GM12878 (cell line): ENCODE results near the gene PIP5K1A. TPM values are rescaled to one million over a fixed set of nuclear protein-coding genes. Genes with fewer than 3 reads are reported as not detected.

ENCODE experiments used
- ATF7 ChIP-seq: fragments of 450-650 bp; IDR thresholded peaks from 2 replicates; pipeline ENCODE4 v1.6.1; 2016; ENCODE audit warnings: low read depth, mild to moderate bottlenecking
- ETV6 ChIP-seq, 2 experiments: fragments of 450-650 bp in 1 of 2; IDR thresholded peaks in 1 of 2; conservative IDR thresholded peaks in 1 of 2; 2 replicates each; pipeline ENCODE4 v1.6.1; 2014; ENCODE audit warnings: antibody characterized with exemption in 1 of 2, borderline replicate concordance in 1 of 2, low read depth in 1 of 2, mild to moderate bottlenecking in 1 of 2, moderate library complexity in 1 of 2
- MXI1 ChIP-seq: fragments of 150-350 bp; IDR thresholded peaks from 2 replicates; pipeline ENCODE4 v1.6.1; 2011; ENCODE audit warnings: low read depth, mild to moderate bottlenecking, inconsistent platforms, low read length, improper control_type of control experiment
- NFYB ChIP-seq: IDR thresholded peaks from 2 replicates; pipeline ENCODE4 v1.6.1; 2011; ENCODE audit warnings: low read depth, mild to moderate bottlenecking, low read length, improper control_type of control experiment, moderate library complexity; ENCODE audit not compliant: insufficient read depth
- NRF1 ChIP-seq: conservative IDR thresholded peaks from 2 replicates; pipeline ENCODE4 v1.6.1; 2011; ENCODE audit warnings: mild to moderate bottlenecking, low read depth, low read length, improper control_type of control experiment
- RB1 ChIP-seq: fragments of 450-650 bp; formaldehyde crosslinking; IDR thresholded peaks from 2 replicates; pipeline ENCODE4 v1.6.1; 2017; ENCODE audit warnings: mild to moderate bottlenecking, borderline replicate concordance
- STAT1 ChIP-seq: fragments of 450-650 bp; conservative IDR thresholded peaks from 2 replicates; pipeline ENCODE4 v1.6.1; 2014; ENCODE audit warnings: antibody characterized with exemption, mild to moderate bottlenecking
- SUZ12 ChIP-seq: fragments of 200-600 bp; sonication (generic); IDR thresholded peaks from one replicate; pipeline ENCODE4 v1.6.1; 2018; ENCODE audit warnings: antibody characterized with exemption, mild to moderate bottlenecking; ENCODE audit not compliant: unreplicated experiment
- polyA plus RNA-seq, 11 experiments: library from polyadenylated mRNA; depleted of rRNA in 4 of 11; unstranded in 6 of 11; stranded (reverse) in 5 of 11; fragments of >200 nt; fragmentation: Nextera tagmentation in 4 of 11; fragmentation: Illumina TruSeq in 1 of 11; extraction: Ambion mirVana in 4 of 11; extraction: Trizol in 1 of 11; gene quantifications; 1 replicate in 1 of 11; 2 replicates in 10 of 11; pipeline versions ENCODE4 v1.2.1 to v1.2.3, GENCODE V29; 2011 to 2016; ENCODE audit warnings: inconsistent platforms in 2 of 11, missing spikeins in 2 of 11, low read depth in 1 of 11
- total RNA-seq, 4 experiments: library from RNA; depleted of rRNA in 3 of 4; stranded (reverse); fragments of >200 nt in 3 of 4; fragmentation: Illumina TruSeq in 1 of 4; extraction: Trizol in 1 of 4; gene quantifications; 2 replicates each; pipeline versions ENCODE4 v1.2.1 to v1.2.3, GENCODE V29; 2013 to 2021
- TF ChIP-seq, protein P1 (sequence below): fragments of 450-650 bp; IDR thresholded peaks from 2 replicates; pipeline ENCODE4 v1.6.1; 2016; ENCODE audit warnings: mild to moderate bottlenecking
- TF ChIP-seq, protein P2 (sequence below): fragments of 450-650 bp; IDR thresholded peaks from 2 replicates; pipeline ENCODE4 v1.6.1; 2017; ENCODE audit warnings: low read depth, mild to moderate bottlenecking, moderate library complexity
- TF ChIP-seq, protein P3 (sequence below): fragments of 150-350 bp; IDR thresholded peaks from 2 replicates; pipeline ENCODE4 v1.6.1; 2014; ENCODE audit warnings: mild to moderate bottlenecking, low read depth, low read length

Gene PIP5K1A
- total and polyA plus RNA-seq, 10 of the 15 experiments (the other 5 are each of a cell fraction or from before 2014, with no cell fraction given): 4.5 to 114 (median 51.5) TPM

DNA sequence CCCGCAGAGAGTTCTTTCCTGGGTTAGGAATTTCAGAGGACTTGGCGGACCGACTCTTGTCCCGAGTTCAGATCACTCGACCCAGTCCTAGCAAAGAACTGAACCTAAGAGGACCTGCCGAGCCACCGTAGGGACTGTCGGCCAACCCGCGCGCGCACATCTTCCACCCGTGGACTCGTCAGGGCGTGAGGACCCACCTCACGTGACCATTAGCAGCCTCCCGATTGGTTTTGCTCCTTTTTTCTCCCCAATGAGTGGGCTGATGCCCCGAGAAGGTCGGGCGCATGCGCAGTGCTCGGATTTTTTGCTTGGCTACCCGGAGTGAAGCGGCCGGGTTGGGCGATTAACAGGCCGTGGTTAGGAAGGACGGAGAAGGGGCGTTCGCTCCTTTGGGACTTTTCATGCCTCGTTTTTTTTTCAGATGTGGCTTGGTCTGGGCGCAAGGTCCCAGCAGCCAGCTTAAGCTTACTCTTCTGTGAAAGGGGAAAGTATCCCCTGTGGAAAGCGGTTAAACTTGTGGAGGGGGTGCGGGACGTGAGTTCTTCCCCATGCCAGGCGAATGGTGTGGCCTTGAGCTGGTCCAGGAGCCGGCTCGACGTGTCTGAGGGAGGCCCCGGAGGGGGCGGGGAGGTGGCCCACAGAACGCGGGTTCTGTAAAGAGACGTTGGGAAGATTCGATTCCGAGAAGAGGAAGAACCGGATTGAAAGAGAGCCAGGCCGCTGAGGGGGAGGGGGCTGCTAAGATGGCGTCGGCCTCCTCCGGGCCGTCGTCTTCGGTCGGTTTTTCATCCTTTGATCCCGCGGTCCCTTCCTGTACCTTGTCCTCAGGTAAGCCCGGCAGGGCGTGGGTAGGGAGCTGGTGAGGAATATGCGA, at the start of gene PIP5K1A (continued):
- peak; percentile 87 for TF ChIP-seq NFYB
- TF ChIP-seq, protein P1, sequence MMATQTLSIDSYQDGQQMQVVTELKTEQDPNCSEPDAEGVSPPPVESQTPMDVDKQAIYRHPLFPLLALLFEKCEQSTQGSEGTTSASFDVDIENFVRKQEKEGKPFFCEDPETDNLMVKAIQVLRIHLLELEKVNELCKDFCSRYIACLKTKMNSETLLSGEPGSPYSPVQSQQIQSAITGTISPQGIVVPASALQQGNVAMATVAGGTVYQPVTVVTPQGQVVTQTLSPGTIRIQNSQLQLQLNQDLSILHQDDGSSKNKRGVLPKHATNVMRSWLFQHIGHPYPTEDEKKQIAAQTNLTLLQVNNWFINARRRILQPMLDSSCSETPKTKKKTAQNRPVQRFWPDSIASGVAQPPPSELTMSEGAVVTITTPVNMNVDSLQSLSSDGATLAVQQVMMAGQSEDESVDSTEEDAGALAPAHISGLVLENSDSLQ: no peak; the same call in 1 of the 2 replicates
- no peak for TF ChIP-seq ETV6 (conservative IDR thresholded peaks at IDR 0.05 in 1 of 2, IDR thresholded peaks at IDR 0.05 in 1 of 2; ENCODE audit: borderline replicate concordance in 1 of 2, low read depth in 1 of 2)
- TF ChIP-seq ATF7: 0 out of 2 replicates have a peak, but pooled peaks have one; percentile 30
- TF ChIP-seq, protein P2, sequence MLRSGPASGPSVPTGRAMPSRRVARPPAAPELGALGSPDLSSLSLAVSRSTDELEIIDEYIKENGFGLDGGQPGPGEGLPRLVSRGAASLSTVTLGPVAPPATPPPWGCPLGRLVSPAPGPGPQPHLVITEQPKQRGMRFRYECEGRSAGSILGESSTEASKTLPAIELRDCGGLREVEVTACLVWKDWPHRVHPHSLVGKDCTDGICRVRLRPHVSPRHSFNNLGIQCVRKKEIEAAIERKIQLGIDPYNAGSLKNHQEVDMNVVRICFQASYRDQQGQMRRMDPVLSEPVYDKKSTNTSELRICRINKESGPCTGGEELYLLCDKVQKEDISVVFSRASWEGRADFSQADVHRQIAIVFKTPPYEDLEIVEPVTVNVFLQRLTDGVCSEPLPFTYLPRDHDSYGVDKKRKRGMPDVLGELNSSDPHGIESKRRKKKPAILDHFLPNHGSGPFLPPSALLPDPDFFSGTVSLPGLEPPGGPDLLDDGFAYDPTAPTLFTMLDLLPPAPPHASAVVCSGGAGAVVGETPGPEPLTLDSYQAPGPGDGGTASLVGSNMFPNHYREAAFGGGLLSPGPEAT: peak; percentile 39; the same call in 1 of the 2 replicates
- TF ChIP-seq NRF1: peak; percentile 93
- TF ChIP-seq, protein P3, sequence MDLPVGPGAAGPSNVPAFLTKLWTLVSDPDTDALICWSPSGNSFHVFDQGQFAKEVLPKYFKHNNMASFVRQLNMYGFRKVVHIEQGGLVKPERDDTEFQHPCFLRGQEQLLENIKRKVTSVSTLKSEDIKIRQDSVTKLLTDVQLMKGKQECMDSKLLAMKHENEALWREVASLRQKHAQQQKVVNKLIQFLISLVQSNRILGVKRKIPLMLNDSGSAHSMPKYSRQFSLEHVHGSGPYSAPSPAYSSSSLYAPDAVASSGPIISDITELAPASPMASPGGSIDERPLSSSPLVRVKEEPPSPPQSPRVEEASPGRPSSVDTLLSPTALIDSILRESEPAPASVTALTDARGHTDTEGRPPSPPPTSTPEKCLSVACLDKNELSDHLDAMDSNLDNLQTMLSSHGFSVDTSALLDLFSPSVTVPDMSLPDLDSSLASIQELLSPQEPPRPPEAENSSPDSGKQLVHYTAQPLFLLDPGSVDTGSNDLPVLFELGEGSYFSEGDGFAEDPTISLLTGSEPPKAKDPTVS: no peak
- TF ChIP-seq STAT1: no peak
- TF ChIP-seq SUZ12: no peak
- peak; percentile 77 for TF ChIP-seq MXI1
- no peak for TF ChIP-seq RB1
